Activated T-cell treated with anti-CD3 and anti-CD28 coated beads for 24 hours (primary cell): ENCODE measurements around the gene NECAB2.

Source experiments
- DNase-seq: peaks from one replicate; pipeline ENCODE4 v3.0.0-alpha.2; 2020; ENCODE audit warnings: low read depth

The NECAB2 gene

DNA sequence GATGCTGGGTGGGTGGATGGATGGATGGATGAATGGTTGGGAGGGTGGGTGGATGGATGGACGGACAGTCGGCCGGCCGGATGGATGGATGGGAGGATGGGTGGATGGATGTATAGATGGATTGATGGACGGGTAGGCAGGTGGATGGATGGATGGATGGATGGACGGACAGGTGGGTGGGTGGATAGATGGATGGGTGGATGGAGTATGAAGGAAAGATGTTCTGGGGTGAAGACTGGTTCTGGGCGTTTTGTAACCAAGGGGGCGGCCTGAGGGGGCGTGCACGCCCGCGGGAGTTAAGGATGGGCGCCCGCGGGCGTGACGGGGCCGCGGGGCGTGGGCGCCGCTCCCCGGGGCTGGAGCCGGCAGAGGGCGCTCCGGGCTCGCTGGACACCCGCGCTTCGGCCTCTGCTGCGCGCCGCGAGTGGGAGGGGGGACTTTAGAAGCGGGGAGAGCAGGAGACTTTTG is at the start of gene NECAB2:
NECAB2 (plus strand) TSS at position 407 of the 468 bp plus-strand sequence. CDS start 405 bp downstream, outside the sequence.
- no peak for DNase-seq

DNA sequence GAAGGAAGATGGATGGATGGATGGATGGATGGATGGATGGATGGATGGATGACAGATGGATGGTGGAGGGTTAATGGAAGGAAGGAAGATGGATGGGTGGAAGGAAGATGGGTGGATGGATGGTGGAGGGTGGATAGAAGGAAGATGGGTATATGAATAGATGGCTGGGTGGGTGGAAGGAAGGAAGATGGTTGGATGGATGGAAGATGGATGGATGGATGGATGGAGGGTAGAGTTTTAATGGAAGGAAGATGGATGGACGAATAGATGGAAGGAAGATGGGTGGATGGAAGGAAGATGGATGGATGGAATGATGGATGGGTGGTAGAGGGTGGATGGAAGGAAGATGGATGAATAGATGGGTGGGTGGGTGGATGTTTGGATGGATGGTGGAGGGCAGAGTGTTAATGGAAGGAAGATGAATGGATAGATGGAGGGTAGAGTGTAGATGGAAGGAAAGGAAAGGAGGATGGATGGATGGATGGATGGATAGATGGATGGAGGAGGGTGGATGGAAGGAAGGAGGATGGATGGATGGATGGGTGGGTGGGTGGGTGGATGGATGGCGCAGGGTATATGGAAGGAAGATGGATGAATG is 47.1 kb upstream of the NECAB2 start:
- DNase-seq = no peak

DNA sequence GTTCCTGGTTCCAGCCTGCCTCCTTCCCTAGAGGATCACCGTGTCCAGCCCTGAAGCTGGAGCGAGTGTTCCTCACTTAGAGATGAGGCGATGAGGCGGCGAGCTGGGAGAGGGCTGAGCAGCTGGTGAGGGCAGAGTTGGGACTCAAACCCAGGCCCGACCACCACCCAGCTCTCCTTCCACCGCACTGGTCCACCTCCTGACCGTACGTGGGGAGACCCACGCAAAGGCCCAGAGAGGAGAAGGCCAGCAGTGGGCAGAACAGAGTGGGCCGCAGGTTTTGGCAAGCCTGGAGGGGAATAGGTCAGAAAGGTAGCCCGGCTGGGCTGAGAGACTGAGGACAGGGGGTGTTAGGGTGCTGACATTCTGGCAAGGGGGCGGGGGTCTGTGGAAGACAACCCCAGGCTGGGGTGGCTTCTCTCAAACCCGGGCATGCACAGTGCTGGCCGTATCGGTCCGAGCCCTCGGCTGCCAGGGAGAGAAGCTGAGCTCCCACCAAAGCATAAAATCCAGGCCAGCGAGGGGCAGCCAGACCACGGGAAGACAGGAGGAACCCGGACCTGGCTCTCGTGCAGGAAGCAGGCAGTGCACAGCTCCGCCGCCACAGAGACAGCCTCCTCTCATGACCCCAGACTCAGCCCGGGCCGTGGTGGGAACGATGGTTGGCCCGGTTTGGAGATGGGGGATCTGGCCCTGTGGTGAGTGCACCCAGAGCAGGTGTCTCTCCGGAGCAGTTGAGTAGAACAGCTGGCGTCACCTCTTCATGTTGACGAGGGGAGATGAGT is 44.3 kb upstream of the NECAB2 start:
- DNase-seq = no peak

DNA sequence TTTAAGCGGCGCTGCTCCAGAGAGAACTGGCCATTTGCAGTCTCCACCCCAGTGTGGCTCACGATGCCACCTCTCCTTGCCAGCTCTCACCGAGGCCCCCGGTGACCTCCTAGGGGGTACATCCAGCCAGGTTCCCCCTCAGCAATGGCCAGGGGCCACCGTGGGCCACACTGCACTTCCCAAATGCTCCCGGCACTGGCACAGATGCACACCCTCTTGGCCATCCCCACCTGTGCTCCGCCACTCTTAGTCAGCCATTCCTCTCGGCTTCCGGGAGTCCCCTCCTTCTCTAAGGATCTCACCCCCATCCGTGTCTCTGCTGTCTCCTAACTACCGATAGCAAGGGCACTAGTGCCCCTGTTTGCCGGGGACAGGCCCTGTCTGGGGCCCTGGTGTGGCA is 43.4 kb upstream of the NECAB2 start:
- no peak for DNase-seq

DNA sequence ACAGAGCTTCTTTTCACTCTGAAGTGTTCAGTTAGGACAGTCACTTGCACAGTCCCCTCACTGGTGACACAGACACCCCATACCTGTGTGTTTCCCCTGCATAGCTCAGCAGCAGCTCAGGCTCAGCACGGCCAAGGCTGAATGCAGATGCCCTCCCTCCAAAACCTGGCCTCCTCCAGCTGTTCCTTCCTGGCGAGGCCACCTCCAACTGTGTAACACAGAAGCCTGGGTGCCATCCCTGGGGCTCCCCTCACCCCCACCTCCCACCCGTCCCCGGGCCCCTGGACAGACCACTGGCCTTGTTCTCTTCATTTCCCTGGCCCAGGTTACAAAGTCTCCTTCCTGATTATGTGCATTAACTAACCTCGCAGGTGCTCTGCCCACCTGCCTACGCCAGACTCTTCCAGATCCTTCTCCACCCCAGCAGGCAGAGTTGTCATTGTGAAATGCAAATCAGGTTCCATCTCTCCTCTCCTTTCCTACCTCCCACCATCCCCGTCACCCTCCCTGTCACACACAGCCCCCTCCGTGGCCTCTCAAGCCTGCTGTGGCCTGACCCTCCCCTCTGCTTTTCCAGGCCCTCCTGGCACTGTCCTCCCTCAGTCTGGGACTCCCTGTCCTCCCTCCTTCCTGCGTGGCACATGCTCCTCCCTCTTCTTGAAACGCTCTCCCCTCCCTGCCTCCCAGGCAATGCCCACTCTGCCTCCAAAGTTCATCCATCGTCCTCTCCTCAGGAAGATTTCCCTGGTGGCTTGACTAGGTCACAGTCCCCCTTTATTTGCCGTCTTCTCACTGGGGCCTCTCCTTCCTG is 42.7 kb upstream of the NECAB2 start:
- no peak for DNase-seq

DNA sequence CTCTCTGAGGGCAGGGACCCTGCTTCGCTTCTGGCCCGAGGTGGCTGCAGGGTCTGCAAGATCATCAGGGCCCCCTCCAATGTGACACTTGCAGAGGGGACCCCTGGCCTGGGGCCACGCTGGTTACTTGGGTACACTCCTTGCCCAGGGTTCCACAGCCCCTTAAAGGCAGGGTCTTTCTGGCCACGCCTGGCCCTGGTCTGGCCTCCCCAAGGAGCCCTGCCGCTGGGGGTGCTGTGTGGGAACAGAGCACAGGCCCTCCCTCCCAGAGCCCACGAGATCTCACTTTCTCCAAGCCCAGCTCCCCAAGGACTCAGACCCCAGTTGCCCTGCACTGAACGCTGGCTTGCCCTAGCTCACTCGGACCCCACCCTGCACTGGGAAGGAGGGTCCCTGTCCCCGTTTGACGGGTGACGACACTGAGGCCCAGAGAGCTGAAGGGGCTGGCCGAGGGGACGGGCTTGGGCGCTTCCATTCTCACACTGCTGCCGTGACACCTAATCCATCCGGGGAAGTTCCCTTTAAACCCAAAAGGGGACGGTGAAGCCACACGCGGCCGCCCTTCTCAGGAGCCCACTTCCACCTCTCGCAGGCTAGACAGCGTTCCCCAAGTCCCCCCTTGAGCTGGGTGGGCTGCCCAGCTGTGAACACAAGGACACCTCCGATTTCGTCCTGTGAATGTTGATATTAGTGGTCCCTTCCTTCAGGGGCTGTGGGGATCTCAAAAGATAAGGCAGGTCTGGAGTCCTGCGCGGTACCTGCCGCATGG is 41.9 kb upstream of the NECAB2 start:
- DNase-seq = no peak

DNA sequence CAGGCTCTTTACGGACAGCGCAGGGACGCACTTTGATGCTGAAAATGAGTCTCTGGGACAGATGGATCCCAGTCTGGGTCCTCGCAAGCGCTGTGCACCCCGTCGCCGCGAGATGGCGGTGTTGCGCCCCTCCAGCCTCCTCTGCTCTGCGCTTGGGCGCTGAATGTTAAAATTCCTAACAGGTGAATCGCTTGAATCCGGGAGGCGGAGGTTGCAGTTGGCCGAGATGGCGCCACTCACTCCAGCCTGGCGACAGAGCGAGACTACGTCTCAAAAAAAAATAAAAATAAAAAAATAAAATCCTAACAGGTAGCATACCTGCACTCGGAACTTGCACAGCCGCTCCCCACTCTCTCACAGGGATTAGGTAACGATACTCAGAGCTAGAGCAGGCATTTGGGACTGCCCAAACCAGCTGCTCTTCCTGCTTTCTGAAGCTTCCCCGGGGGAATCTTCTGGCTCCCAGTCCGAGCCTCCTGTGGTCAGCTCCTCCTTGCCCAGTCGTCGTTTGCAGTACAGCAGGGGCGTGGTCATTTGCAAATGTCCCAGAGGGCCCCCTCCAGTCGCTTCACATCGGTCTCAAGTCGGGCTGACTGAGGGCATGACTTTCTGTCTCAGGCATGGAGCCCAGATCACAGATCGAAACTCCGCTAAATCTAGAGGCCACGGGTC is 41.2 kb upstream of the NECAB2 start:
- peak; percentile 47 for DNase-seq

DNA sequence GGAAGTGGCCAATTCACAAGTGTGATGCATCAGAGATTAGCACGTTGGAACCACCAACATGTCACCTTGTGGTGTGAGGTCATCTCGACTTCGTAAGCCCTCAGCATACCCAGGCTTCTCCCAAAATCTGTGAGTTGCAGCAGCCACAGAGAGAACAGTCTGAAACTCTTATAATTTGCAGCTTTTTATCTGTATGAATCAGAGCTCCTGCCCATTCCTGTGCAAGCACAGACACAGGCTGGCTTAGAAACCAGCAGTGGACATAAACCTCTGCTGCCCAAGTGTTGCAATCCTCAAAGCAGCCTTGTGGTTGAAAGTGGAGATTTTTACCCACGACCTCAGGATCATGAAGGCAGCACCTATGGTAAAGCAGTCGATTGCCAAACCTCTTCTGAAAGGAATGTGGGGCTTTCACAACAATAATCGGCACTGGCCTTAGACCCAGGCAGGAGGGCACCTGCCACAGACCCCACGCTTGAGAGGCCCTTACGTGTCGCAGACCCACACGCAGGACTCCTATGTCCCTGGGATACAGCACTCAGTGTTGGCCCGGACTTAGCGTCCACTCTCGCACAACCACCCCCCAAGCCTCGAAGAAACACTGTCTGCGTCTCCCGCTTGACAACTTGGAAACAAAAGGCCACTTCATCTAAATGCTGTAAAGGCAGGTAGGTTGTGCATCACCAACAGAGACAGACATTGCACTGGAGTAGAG is 39.5 kb upstream of the NECAB2 start:
- DNase-seq = no peak

DNA sequence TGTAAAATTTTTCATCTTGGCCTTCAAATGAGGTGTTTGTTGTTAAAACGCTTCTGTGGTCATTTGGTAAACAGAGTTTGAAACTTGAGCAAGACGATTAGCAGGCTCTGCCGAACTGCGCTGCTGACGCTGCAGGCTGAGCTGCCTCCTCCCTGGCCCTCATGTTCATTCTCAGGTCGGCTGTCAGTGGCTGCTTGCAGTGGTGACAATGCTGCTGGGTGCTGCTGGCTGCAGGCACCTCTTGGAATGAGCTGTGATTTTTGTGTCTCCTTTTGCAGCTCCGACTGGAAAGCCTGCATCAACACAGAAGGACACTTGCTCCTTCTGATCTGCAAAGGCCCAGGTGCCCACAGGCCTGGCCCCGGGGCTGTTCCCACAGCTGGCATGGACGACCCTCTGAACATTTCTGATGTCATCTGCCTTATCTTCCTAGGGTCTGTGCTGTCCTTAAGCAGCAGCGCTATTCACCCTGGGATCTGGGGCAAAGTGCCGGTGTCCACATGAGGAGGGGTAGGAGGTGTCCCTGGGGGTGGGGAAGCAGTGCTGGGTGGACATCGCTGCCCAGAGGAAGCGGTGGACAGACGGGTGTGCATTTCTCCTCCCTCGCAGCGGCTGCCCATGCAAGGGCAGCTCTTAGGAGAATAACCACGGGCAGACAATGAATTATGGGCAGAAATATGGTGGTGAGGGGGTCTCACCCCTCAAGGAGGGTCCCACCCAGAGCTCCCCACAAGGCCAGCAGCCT is 38.1 kb upstream of the NECAB2 start:
- DNase-seq = no peak

DNA sequence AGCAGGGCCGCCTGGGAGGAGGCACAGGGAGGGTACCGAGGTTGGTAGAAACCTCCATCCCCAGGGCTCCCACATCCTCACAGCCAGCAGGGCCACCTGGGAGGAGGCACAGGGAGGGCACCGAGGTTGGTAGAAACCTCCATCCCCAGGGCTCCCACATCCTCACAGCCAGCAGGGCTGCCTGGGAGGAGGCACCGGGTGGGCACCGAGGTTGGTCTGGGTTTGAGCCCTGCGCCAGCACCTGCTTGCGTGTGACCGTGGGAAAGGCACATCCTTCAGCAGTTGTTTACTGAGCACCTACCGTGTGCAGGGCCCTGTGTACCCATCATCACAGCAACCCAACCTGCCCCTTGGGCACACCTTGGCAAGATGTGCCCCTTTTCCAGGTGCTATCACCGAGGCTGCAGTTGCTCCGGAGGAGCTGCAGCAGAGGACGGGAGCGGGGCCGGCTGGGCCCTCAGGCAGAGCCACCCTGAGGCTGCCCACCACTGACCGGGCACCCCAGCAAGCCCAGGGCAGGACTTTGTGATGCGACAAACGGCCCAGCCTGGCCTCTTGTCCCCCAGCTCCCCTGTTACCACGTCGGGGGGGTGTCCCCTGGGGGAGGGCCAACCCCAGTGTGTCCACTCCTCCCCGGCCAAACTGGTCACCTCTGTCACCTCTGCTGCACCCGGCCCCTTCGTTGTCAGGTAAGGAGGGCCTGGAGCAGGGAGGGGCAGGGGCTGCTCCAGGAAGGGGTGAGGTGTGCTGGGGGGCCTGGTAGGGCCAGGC is 37.1 kb upstream of the NECAB2 start:
- no peak for DNase-seq

DNA sequence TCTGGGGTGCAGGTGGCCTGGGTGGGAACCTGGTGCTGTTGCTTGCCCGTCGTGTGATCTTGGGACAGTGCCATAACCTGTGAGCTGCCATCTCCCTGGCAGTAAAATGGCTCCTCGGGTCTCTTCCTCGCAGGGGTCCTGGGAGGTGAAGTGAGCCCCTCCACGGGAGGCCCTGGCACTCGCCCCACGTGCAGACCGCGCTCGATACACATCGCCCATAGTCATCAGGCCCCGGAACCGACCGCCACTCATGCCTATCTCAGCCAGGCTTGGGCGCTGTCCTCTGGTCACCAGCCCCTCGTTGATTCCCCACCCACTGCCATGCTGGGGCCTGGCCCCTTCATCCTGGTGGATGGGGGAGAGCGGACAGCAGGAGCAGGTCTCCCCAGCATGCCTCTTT is 36.5 kb upstream of the NECAB2 start:
- no peak for DNase-seq

DNA sequence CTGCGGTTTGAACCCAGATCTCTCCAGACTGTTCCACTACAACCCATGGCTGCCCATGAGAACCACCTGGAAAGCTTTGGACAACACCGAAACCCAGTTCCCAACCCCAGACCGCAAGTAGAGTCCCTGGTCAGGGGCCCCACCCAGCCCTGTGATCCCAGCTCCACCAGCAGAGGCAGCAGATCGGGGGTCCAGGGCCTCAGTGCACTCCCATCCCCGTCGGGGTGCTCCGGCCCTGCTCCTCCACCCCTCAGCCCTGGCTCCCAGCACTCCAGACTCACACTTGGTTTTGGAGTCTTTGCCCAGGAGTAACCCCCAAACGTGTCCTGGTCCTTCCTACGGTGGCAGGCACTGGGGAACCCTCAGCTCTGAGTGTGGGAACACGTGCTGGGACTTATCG is 35.7 kb upstream of the NECAB2 start:
- DNase-seq = no peak

DNA sequence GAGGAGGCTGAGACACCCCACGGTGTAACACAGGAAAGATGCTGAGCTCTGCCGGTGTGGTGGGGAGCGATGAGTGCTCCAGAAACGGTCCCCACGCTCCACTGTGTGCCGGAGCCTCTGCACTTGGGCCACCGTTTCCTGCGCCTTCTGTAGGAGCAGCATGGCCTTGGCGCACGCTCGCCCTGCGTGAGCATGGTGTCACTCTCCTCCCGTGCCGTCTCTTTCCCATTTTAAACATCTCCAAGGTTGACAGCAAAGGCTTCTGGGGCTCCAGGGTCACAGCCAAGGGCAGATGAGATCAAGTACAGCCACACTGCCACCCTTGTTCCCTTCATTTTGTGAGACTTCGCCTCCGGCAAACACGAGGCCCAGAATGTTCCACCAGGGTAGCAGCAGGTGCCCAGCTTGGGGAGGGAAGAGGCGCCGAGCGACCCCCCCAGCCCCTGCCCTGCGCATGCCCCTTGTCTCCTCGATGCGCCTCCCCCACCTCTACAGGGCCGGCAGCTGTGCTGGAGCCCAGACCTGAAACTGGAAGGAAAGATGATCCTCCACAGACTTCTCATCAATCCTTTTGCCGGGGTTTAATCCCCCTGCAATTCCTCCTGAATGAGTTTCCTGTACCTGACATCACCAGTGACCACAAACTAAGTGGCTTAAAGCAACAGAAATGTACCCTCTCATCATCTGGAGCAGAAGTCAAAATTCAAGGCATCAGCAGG is 34.9 kb upstream of the NECAB2 start:
- no peak for DNase-seq

DNA sequence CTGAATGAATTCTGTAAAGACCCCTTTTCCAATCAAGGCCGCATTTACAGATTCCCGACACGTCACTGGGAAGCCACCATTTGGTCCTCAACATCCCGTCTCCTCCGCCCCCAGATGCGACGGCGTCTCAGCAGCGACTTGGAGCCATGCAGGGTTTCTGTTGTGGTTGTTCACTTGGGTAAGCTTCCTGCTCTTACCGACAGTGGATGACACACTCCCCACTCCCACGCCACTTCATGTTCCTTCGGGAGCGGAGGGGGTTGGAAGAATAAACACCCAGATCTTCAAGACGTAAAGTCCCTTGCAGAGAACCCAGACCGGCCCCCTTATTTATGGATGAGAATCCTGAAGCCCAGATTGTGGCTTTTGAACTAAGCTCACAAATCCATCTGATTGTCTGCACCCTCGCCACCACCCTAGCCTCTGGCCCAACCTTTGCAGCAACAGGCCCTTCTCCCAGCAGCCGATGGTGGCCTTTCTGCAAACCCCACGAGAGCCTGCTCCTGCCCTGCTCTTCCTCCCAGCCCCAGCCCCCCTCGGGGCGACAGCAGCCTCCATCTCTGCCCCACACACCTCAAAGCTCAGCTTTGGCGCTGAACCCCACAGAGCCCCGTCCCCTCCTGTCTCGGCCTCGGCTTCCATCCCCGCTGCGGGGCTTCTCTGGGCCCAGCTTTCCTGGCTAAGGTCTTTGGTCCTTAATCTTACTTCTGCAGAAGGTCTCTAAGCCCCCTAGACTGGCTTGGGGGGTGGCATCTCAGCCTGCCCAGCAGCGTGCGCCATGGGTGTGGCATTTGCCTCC is 34.0 kb upstream of the NECAB2 start:
- no peak for DNase-seq

DNA sequence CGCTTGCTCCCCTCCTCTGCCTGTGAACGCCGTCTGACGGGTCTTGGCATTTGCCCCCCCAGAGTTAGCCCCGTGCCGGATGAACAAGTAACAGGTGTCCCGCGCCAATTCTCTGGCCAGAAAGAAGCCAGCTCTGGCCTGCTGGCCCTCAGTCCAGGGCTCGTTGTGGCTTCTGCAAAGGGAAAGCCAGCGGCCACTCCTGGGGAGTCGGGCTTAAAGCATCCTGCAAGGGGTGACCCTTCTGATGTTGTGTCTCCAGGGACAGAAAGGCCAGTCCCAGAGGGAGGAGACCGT is 33.4 kb upstream of the NECAB2 start:
- DNase-seq = no peak

DNA sequence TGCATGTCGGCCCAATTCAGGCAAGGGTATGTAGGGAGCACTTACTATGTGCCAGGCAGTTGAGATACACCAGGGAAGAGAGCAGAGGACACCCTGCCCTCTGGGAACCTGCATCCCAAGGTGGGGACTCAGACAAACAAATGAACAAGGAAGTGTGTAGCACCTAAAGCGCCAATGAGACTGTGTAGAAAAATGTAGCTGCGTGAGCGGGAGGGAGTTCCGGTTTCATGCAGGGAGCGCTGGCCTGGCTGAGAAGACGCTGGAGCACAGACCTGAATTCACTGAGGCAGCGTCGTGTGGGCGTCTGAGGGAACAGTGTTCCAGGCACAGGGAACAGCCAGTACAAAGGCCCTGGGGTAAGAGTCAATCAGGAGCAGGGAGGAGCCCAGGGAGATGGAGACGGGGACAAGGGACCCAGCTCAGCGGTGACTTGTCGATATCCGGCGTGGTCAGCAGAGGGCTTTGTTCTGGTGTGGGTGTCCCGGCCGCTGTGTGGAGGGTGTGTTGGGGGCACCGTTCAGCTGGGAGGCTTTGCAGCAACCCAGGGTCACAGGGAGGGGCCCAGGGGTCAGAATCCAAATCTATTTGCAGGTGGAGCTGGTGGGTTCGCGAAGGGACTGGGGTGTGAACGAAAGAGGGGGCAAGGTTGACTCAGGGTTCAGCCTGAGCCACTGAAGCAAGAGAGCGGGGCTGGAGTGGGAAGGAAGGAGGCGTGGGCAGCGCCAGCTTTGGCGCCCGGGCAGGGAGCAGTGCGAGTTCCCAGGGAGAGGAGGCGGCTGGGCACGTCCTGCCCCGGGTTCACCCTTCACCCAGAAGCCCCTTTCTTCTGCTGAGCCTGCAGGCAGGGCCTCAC is 32.8 kb upstream of the NECAB2 start:
- DNase-seq = no peak

DNA sequence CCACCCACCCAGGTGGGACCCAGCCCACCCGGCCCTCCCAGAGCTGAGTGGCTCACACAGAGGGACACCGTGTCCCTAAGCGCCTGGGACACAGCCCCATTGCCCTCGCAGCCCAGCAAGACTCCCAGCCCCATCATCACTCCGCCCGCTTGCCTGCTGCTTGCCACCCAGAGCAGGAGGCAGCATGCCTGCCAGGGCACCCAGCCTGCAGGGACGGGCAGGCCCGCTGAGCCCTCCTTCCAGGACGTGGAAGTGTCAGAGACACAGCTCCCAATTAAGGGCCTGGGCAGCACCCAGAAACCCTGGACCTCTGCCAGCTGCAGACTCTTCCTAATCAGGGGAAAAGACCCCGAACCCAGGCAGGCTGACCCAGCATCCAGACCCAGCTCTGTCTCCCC is 32.2 kb upstream of the NECAB2 start:
- DNase-seq = no peak
